K562 (cell line): ENCODE measurements around the gene ETV3L. TPM values are rescaled to one million over a fixed set of nuclear protein-coding genes. Genes with fewer than 3 reads are reported as not detected.

Experiments used
- CEBPZ ChIP-seq: fragments of 150-350 bp; IDR thresholded peaks from 2 replicates; pipeline ENCODE4 v1.6.1; 2014; ENCODE audit warnings: low read depth, mild to moderate bottlenecking, low read length, borderline replicate concordance
- GABPA ChIP-seq: fragments of 200-800 bp; sonication (Bioruptor generic); conservative IDR thresholded peaks from 2 replicates; pipeline ENCODE4 v1.6.1; 2016; ENCODE audit warnings: low read depth, missing genetic modification characterization, missing compliant biosample characterization
- KLF1 ChIP-seq: fragments of 450-650 bp; IDR thresholded peaks from 2 replicates; pipeline ENCODE4 v1.6.1; 2016; ENCODE audit warnings: missing genetic modification characterization, missing compliant biosample characterization
- PATZ1 ChIP-seq: fragments of 250-450 bp; sonication (Bioruptor Pico); IDR thresholded peaks from 2 replicates; pipeline ENCODE4 v1.5.0; 2020; ENCODE audit warnings: mild to moderate bottlenecking, borderline replicate concordance
- PML ChIP-seq: IDR thresholded peaks from 2 replicates; pipeline ENCODE4 v1.6.1; 2012; ENCODE audit warnings: low read length, inconsistent platforms
- SMAD3 ChIP-seq: fragments of 450-650 bp; formaldehyde crosslinking; conservative IDR thresholded peaks from 2 replicates; pipeline ENCODE4 v1.4.0; 2020; ENCODE audit warnings: mild to moderate bottlenecking
- TAF15 ChIP-seq: fragments of 200-400 bp; formaldehyde crosslinking; IDR thresholded peaks from 2 replicates; pipeline ENCODE4 v1.6.1; 2017; ENCODE audit warnings: mild to moderate bottlenecking, low read depth, low read length, moderate library complexity
- TARDBP ChIP-seq: fragments of 450-650 bp; IDR thresholded peaks from 2 replicates; pipeline ENCODE4 v1.6.1; 2016
- TOE1 ChIP-seq, 2 experiments: fragments of 450-650 bp in 1 of 2; sonication (generic) in 1 of 2; formaldehyde crosslinking in 1 of 2; IDR thresholded peaks; 2 replicates each; pipeline versions ENCODE4 v1.7.1 to v1.8.0; 2016 to 2022; ENCODE audit warnings: borderline replicate concordance in 2 of 2, mild to moderate bottlenecking in 2 of 2, antibody characterized with exemption in 1 of 2, inconsistent platforms in 1 of 2, low read depth in 1 of 2, missing genetic modification reagents in 1 of 2, moderate library complexity in 1 of 2
- ZNF398 ChIP-seq: fragments of 250-450 bp; sonication (Bioruptor Pico); IDR thresholded peaks from 2 replicates; pipeline ENCODE4 v1.8.0; 2021; ENCODE audit warnings: moderate library complexity, mild to moderate bottlenecking, inconsistent platforms
- polyA plus RNA-seq, 8 experiments: library from polyadenylated mRNA; depleted of rRNA in 4 of 8; stranded (reverse) in 5 of 8; unstranded in 3 of 8; fragments of >200 nt; fragmentation: Nextera tagmentation in 2 of 8; fragmentation: Illumina TruSeq in 1 of 8; extraction: Ambion mirVana in 2 of 8; extraction: Trizol in 1 of 8; gene quantifications; 2 replicates each; pipeline versions ENCODE4 v1.2.1 to v1.2.3, GENCODE V29; 2011 to 2014; ENCODE audit warnings: inconsistent platforms in 1 of 8, missing spikeins in 1 of 8
- total RNA-seq, 7 experiments: library from RNA; depleted of rRNA in 6 of 7; stranded (reverse); fragments of >200 nt in 6 of 7; fragmentation: Illumina TruSeq in 2 of 7; extraction: Trizol in 2 of 7; gene quantifications; 2 replicates each; pipeline versions ENCODE4 v1.2.1 to v1.2.3, GENCODE V29; 2011 to 2021; ENCODE audit warnings: low replicate concordance in 1 of 7
- TF ChIP-seq, protein P1 (sequence below): sonication (generic); formaldehyde crosslinking; IDR thresholded peaks from 2 replicates; pipeline ENCODE4 v1.5.0; 2020; ENCODE audit warnings: missing genetic modification reagents
- TF ChIP-seq, protein P2 (sequence below): fragments of 250-450 bp; sonication (Bioruptor Pico); IDR thresholded peaks from 2 replicates; pipeline ENCODE4 v1.9.0; 2021; ENCODE audit warnings: mild to moderate bottlenecking, inconsistent platforms

Gene ETV3L
- total and polyA plus RNA-seq, 9 of the 15 experiments (the other 6 are each of a cell fraction or from before 2014, with no cell fraction given) = not detected

- TF ChIP-seq ZNF398 (CRISPR knock-in tag) (no peak), CEBPZ (no peak), KLF1 (peak; percentile 28; the same call in 1 of the 2 replicates), TOE1 (IDR thresholded peaks at IDR 0.05; ENCODE audit: borderline replicate concordance) (no peak), TOE1 (CRISPR knock-in tag; IDR thresholded peaks at IDR 0.05; ENCODE audit: borderline replicate concordance, low read depth) (no peak), TARDBP (0 out of 2 replicates have a peak, but pooled peaks have one; percentile 22), GABPA (tag) (peak; percentile 68), SMAD3 (CRISPR knock-in tag) (no peak), PML (no peak), PATZ1 (CRISPR knock-in tag) (no peak), TAF15 (no peak)
- TF ChIP-seq, protein P1, sequence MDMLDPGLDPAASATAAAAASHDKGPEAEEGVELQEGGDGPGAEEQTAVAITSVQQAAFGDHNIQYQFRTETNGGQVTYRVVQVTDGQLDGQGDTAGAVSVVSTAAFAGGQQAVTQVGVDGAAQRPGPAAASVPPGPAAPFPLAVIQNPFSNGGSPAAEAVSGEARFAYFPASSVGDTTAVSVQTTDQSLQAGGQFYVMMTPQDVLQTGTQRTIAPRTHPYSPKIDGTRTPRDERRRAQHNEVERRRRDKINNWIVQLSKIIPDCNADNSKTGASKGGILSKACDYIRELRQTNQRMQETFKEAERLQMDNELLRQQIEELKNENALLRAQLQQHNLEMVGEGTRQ (CRISPR knock-in tag) = no peak
- TF ChIP-seq, protein P2, sequence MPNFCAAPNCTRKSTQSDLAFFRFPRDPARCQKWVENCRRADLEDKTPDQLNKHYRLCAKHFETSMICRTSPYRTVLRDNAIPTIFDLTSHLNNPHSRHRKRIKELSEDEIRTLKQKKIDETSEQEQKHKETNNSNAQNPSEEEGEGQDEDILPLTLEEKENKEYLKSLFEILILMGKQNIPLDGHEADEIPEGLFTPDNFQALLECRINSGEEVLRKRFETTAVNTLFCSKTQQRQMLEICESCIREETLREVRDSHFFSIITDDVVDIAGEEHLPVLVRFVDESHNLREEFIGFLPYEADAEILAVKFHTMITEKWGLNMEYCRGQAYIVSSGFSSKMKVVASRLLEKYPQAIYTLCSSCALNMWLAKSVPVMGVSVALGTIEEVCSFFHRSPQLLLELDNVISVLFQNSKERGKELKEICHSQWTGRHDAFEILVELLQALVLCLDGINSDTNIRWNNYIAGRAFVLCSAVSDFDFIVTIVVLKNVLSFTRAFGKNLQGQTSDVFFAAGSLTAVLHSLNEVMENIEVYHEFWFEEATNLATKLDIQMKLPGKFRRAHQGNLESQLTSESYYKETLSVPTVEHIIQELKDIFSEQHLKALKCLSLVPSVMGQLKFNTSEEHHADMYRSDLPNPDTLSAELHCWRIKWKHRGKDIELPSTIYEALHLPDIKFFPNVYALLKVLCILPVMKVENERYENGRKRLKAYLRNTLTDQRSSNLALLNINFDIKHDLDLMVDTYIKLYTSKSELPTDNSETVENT = peak; percentile 63
Measured at GRCh38 chr1:157045250-157046218, 54.1 kb downstream of the ETV3L start, which contains the start of gene ARHGEF11 (continued).
